GM12874 (cell line): ENCODE results near the gene SH3TC1.

Experiments used
- TF ChIP-seq, protein P1 (sequence below): IDR thresholded peaks from 2 replicates; pipeline ENCODE4 v1.5.1; 2011; ENCODE audit warnings: low read depth, mild to moderate bottlenecking, control low read depth, low read length, moderate library complexity; ENCODE audit not compliant: insufficient read depth

The SH3TC1 gene

GRCh38 chr4:8208565-8208964 lies 9.5 kb downstream of the SH3TC1 start:
- TF ChIP-seq, protein P1, sequence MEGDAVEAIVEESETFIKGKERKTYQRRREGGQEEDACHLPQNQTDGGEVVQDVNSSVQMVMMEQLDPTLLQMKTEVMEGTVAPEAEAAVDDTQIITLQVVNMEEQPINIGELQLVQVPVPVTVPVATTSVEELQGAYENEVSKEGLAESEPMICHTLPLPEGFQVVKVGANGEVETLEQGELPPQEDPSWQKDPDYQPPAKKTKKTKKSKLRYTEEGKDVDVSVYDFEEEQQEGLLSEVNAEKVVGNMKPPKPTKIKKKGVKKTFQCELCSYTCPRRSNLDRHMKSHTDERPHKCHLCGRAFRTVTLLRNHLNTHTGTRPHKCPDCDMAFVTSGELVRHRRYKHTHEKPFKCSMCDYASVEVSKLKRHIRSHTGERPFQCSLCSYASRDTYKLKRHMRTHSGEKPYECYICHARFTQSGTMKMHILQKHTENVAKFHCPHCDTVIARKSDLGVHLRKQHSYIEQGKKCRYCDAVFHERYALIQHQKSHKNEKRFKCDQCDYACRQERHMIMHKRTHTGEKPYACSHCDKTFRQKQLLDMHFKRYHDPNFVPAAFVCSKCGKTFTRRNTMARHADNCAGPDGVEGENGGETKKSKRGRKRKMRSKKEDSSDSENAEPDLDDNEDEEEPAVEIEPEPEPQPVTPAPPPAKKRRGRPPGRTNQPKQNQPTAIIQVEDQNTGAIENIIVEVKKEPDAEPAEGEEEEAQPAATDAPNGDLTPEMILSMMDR: no peak

GRCh38 chr4:8209181-8209874 lies 10.2 kb downstream of the SH3TC1 start:
- TF ChIP-seq, protein P1: no peak

DNA sequence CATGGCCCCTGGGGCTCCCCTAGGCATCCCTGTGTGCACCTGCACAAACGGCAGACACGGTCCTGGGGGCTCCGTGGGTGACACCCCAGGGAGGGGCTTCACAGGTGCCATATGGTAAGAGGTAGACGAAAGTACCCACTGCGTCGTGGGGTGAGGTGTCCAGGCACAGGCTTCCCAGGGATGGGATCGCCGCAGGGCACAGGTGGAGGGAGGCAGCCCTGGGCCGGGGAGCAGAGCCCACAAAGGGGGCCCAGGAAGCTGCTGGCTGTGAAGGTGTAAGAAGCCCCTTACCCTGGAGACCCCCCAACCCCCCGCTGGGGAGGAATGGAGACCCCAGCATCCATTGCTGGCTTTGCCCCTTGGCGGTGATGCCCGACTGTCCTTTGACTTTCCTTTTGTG lies 10.9 kb downstream of the SH3TC1 start:
- TF ChIP-seq, protein P1: no peak

DNA sequence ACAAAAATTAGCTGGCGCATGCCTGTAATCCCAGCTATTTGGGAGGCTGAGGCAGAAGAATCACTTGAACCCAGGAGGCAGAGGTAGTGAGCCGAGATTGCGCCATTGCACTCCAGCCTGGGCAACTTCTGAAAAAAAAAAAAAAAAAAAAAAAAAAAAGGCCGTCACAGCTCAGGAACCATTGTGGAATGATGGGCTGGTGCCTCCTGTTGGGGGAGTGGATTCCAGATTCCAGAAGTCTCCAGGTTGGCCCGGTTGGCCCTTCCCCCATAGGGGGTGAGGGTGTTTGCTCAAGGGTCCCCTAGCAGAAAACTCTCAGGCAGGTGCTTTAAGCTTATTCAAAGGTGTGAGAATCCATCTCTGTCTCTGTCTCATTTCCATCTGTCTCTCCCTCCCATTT lies 11.5 kb downstream of the SH3TC1 start:
- TF ChIP-seq, protein P1: no peak

DNA sequence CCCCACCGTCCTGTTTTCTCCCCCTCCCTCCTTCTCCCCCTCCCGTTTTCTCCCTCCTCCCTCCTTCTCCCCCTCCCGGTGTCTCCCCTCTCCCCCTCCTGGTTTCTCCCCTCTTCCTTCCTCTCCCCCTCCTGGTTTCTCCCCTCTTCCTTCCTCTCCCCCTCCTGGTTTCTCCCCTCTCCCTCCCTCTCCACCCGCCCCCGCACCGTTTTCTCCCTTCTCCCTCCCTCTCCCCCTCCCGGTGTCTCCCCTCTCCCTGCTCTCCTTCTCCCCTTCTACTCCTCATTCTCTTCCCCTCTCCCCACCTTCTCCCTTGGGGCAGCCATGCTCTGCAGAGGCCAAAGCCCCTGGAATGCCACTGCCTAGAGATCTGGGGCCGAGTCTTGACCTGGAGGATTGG lies 12.2 kb downstream of the SH3TC1 start:
- TF ChIP-seq, protein P1: no peak

DNA sequence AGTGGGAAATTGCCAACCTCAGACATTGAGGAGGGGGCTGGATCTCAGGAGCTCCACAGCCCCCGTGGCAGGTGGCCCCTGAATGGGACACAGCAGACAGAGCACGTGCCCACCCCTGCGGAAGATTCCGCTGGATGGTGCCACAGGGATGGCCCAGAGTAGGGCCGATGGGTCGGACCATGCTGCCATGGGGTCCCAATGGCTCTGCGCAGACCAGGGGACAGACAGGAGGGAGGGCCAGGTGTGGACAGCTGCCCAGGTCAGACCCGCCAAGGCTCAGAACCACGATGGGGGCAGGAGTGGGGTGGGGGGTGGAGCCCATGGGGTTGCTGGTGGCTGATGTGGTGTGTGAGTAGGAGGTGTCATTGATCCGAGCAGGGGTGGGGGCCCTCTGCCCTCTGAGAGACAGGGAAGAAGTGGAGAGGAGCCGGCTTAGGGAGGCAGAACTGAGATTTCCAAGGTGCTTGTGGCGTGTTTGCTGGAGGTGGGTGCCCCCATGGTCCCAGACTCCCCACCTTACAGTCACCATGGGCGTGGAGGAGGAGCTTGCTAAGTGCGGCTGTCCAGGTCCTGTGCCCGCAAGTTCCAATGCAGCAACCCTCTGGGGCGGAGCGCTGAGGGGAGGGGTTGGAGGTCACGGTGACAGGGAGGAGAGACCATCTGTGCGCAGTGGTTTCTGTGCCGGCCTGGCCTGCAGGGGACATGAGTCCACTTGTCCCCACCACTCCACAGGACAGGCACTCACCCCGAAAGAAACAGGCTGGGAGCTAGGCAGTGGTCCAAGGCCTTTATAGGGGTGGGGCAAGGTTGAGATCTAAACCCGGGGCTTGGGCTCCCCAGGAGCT lies 12.9 kb downstream of the SH3TC1 start:
- TF ChIP-seq, protein P1: no peak

GRCh38 chr4:8212622-8213021 lies 13.5 kb downstream of the SH3TC1 start:
- TF ChIP-seq, protein P1: no peak
